ENCODE measurements around the gene TOR2A.

The TOR2A gene

DNA sequence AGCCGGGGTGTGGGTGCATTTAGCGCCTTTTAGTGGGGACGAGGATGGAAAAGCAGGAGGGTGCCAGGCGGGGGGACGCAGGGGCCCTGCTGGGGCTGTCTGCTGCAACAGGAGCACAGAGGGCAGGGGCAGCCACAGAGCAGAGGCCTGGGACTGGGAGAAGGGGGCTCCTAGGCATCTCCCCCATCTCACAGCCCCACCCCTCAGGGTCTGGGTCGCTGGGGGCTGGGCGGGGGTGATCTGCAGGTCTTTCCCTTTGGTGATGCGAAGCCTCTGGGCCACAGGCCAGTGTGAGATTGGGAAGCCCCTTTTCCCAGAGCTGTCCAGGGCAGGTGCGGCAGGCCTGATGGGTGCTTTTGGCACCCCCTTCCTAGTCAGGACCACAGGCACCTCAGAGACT, 4.8 kb downstream of the TOR2A start:
- no peak for TF ChIP-seq ZFX (IDR thresholded peaks at IDR 0.05; ENCODE audit: borderline replicate concordance)
- TF ChIP-seq, protein P1, sequence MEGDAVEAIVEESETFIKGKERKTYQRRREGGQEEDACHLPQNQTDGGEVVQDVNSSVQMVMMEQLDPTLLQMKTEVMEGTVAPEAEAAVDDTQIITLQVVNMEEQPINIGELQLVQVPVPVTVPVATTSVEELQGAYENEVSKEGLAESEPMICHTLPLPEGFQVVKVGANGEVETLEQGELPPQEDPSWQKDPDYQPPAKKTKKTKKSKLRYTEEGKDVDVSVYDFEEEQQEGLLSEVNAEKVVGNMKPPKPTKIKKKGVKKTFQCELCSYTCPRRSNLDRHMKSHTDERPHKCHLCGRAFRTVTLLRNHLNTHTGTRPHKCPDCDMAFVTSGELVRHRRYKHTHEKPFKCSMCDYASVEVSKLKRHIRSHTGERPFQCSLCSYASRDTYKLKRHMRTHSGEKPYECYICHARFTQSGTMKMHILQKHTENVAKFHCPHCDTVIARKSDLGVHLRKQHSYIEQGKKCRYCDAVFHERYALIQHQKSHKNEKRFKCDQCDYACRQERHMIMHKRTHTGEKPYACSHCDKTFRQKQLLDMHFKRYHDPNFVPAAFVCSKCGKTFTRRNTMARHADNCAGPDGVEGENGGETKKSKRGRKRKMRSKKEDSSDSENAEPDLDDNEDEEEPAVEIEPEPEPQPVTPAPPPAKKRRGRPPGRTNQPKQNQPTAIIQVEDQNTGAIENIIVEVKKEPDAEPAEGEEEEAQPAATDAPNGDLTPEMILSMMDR (IDR thresholded peaks at IDR 0.05) = no peak
- H3K27ac ChIP-seq = no peak overlapping the region

DNA sequence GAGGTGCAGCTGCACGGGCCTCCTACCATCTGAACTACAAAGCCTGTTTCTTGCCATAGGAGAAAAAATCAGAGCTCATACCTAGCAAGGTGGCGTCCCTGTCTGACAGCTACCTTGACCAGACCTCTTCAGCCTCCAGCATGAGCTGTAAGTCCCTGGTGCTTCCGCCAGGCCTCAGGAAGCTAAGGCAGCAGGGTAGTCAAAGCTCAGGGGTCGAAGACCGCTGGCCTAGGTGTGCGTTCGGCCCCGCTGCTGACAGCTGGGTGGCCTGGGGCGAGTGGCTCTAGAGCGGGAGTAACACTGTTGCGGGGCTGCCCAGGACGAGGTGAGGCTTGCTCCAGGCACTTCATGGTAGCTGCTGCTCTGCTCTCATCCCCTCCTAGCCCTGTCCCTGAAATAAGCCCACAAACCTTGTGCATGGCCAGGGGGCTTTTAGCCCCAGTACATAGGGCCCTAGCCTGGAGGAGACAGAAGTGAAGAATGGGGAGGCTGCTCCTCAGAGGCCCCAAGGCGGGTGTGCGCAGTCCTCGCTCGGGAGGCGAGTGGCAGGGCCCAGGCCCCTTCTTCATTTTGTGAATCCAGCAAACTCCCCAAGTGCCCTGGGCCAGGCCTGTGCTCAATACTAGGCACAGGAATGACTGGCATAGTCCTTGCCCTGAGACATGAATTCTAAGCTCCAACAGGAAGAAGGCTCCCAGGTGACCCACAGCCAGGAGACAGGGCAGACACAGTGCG, 5.4 kb downstream of the TOR2A start:
- H3K27ac ChIP-seq = no peak overlapping the region
- TF ChIP-seq, protein P1 (IDR thresholded peaks at IDR 0.05) = no peak
- TF ChIP-seq ZFX (IDR thresholded peaks at IDR 0.05; ENCODE audit: borderline replicate concordance) = no peak

DNA sequence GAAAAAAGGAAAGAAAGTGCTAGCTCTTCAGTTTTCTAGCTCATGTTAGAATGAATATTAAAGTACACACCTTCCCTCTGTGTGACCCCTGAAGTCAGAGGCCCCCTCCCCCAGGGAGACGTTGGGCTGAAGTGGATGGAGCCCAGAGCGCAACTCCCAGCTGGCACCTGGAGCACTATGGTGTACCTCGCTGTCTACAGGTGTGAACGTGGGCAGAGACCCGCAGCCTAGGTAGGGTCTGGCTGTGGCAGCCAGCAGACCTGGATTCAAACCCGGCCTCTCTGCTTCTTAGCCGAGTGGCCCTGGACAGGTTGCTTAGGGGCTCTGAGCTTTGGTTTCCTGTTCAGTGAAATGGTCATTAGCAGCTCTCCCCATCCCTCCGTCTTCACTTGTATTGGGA, 6.3 kb downstream of the TOR2A start:
- H3K27ac ChIP-seq = no peak overlapping the region
- TF ChIP-seq ZFX (IDR thresholded peaks at IDR 0.05; ENCODE audit: borderline replicate concordance) = no peak
- TF ChIP-seq, protein P1 (IDR thresholded peaks at IDR 0.05) = no peak

DNA sequence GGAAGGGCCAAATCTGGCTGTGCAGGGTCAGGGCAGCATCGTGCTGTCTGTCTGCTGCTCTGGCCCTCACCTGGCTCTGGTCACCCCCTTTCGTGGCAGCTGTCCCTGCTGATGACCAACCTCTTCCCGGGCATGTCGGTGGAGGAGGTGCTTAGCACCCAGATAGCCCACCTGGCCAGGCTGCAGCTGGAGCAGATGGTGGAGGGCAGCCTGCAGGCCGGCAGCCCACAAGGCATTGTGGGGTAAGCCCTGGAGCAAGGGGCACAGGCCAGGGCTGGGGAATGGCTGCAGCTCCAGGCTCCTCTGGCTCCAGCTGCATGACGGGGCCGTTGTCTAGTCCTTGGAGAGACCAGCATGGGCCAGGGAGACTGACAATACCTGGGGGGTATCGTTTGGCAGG, 8.2 kb downstream of the TOR2A start:
- H3K27ac ChIP-seq = no peak overlapping the region
- no peak for TF ChIP-seq ZFX (IDR thresholded peaks at IDR 0.05; ENCODE audit: borderline replicate concordance)
- TF ChIP-seq, protein P1 (IDR thresholded peaks at IDR 0.05) = no peak

DNA sequence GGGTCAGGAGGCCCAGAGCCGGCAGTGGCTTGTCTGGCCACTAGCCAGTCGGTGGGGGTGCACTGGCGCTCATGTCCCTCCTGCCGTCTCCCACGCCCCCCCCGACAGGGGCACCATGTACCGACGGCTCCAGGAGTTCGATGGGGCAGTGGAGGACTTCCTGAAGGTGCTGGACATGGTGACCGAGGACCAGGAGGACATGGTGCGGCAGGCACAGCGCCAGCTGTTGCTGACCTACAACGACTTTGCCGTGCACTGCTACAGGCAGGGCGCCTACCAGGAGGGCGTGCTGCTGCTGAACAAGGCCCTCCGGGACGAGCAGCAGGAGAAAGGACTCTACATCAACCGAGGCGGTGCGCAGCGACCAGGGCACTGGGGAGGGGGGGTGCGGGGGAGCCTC, 11.1 kb downstream of the TOR2A start:
- H3K27ac ChIP-seq = no peak overlapping the region
- TF ChIP-seq ZFX (IDR thresholded peaks at IDR 0.05; ENCODE audit: borderline replicate concordance) = no peak
- TF ChIP-seq, protein P1 (IDR thresholded peaks at IDR 0.05) = no peak

DNA sequence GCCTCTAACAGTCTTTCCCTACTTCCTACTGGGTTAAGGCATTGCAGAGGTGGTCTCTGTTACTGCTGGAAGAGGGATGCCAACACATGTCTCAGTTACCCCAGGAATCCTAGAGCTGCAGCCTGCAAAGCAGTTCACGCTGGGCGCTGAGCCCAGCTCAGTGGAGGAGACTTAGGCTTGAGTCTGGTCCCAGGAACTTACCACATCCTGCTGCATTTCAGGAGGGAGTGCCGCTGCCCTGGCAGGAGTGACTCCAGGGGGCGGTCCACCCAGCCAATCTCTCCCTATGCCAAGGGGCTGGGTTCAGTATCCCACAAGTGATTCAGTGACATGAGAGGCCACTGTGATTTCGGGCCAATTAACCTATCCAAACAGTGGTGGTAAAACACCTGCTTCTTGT, 11.7 kb downstream of the TOR2A start:
- no peak for TF ChIP-seq ZFX (IDR thresholded peaks at IDR 0.05; ENCODE audit: borderline replicate concordance)
- TF ChIP-seq, protein P1 (IDR thresholded peaks at IDR 0.05) = no peak
- no peak overlapping the region for H3K27ac ChIP-seq

DNA sequence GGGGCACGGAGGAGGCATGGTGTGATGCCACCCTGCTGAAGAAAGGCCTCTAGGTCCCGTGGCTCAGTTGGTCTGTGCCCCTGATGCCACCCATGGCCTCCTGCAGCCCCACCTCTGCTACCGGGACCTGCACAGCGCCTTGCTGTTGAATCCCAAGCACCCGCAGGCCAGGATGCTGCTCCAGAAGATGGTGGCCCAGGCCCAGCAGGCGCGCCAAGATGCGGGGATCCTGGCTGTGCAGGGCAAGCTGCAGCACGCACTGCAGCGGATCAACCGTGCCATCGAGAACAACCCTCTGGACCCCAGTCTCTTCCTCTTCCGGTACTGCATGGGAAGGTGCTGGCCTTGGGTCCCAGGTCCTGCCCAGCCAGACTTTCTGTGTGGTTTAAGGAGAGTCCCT, 12.1 kb downstream of the TOR2A start:
- no peak for TF ChIP-seq ZFX (IDR thresholded peaks at IDR 0.05; ENCODE audit: borderline replicate concordance)
- TF ChIP-seq, protein P1 (IDR thresholded peaks at IDR 0.05) = no peak
- H3K27ac ChIP-seq = no peak overlapping the region

All from 22Rv1 (cell line).